Ishikawa (cell line): Measurements from ENCODE around the gene AMH.

Experiments
- NFIC ChIP-seq: IDR thresholded peaks from 2 replicates; pipeline ENCODE4 v1.6.1; 2012
- RAD21 ChIP-seq: IDR thresholded peaks from 2 replicates; pipeline ENCODE4 v1.6.1; 2012; ENCODE audit warnings: low read depth

DNA sequence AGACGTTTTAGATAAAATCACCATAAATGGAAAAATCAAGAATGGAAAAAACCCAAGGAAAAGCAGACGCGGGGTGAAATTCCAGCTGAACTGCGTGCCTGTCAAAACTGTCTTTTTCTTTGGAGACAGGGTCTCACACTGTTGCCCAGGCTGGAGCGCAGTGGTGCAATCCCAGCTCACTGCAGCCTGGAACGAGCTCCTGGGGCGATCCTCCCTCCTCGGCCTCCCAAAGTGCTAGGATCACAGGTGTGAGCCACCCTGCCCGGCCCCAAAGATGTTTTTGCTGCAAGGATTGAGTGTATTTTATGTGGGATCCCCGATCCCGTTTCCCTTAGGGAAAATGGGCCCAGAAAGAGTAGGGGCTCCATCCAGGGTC, 33.7 kb downstream of the AMH start:
- TF ChIP-seq NFIC: no peak
- no peak for TF ChIP-seq RAD21
